Measurements from ENCODE around the gene DCST2.

The DCST2 gene

DNA sequence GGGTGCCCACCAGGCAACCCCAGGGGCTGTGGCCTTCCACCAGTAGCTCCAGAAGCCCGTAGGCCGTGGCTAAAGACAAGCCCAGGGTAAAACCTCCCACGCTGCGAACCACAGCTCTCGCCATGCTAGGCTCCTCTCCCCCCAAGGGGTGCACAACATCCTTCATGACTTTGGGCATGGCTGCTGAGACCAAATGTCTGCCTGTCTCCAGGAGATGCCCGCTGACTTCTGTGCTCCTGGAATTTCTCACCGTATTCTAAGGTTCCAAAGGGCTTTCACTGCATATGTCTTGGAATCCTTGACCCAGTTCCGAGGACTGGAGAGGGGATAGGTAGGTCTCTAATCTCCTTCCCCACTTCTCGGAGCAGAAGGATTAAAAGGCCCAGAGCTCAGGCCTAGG lies at the start of gene DCST2, which contains the start of gene DCST1:
Gene DCST2, minus strand, starts transcription at position 258 of the 400 bp plus-strand sequence. Its CDS starts 80 bp downstream, at position 178.
Gene DCST1, plus strand, starts transcription at position 301 of the 400 bp plus-strand sequence. CDS start 213 bp downstream, outside the sequence.
- no peak for DNase-seq

- DNase-seq = no peak
Observed at GRCh38 chr1:155083052-155083541, 49.5 kb upstream of the DCST2 start.

DNA sequence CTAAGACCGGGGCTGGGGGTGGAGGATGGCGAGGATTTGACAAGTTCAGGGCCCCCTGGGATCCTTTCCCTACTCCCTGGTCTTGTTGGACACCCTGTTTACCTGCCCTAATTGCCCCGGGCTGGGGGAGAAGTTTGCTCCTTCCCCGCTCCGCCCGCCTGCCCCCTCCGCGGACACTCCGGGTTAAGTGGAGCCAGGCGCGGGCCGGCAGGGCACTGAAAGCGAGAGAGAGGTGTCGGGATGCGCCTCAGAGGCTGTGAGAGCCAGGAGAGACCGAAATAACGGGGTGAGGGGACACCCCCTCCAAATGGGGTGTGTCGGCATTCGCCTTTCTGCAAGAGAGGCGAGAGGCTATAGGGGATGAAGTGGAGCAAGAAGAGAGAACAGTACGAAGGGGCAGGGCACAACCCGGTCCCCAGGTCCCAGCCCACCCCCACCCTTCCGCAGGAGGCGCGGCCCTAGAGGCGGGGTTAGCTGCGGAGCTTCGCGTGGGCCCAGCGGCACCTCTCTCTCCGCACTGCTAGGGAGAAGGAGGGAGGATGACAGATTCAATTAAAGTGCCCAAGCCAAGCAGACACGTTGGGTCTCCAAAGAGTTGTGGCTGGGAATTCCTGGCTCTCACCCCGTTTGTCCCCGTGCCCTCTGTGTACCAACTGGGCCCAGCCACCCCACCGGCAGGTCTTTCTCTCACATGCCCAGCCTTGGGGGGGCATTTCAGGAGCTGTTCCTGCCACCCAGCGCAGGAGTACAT lies 48.9 kb upstream of the DCST2 start:
- no peak for DNase-seq

DNA sequence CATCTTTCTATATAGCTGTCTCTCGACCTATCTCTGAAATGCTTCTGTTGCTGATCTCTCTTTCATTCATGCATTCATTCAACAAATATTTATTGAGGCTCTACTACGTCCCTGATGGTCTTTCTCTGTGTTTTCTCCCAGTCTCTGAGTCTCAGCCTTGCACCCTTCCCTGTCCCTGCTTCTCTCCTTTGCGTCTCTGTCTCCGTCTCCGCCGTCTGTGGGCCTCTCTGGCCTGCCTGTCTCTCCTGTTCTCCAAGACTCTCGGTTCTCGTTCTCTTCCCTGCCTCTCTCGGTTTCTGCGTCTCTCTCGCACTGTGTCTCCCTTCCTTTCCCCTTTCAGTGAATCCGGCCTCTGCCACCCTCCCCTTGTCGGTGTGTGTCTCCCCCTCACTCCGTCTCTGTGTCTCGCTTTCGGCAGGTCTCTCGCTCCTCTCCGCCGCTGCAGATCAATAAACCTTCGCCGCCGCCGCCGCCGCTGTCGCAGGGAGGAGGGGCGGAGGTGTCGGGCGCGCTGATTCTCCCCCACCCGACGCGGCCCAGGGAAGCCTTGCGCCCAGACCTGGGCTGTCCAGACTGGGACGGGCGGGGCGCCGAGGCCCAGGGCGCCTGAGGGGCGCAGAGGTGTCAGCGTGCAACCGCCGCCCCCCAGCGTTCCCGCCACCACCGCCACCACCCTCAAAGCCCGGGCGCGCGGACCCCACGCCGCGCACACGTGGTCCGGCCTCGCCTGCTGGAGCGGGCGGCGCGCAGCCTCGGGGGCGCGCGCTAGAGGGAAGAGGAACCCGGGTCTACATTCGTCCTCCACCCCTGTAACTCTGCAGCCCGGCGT lies 48.1 kb upstream of the DCST2 start:
- DNase-seq = no peak

- DNase-seq = peak; percentile 90
Observed at GRCh38 chr1:155080312-155081228, 47.0 kb upstream of the DCST2 start.

DNA sequence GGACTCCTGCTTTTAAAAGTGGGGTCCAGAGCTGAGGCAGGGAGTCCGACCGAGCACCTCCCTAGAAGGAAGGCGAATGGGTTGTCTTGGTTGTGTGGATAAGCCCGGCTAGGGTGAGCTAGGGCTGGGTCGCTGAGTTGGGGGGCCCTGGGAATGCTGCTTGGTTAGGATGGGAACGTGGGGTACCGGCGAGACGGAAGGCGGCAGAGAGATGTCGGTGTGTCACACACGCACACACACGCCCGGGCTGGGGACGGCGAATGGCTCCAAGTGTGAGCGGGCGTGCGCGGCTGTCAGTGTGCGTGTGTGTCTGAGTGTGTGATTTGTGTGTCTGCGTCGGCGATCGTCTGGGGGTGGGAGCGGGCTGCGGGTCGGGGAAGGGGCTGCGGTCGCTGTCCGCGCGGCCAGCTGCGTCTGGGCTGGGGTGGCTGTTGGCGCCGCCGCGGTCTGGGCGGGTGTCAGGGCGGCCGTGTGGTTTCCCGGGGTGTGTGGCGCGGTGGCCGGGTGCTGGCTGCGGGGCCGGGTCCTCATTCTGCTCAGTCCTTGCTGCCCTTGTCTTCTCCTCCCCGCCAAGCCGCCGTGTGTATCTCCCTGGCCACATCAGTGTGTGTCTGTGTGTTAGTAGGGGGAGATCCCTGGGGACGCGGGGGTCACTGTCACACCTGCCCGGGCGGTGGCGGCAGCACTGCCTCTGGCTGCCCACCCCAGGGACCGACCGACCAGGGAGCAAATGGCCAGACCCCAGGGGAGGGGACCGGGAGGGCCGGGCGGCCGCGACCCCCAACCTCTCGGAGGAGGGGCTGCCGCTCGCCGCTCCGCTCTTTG lies 46.1 kb upstream of the DCST2 start:
- DNase-seq = no peak

GRCh38 chr1:155079210-155079486 lies 45.6 kb upstream of the DCST2 start:
- no peak for DNase-seq

DNA sequence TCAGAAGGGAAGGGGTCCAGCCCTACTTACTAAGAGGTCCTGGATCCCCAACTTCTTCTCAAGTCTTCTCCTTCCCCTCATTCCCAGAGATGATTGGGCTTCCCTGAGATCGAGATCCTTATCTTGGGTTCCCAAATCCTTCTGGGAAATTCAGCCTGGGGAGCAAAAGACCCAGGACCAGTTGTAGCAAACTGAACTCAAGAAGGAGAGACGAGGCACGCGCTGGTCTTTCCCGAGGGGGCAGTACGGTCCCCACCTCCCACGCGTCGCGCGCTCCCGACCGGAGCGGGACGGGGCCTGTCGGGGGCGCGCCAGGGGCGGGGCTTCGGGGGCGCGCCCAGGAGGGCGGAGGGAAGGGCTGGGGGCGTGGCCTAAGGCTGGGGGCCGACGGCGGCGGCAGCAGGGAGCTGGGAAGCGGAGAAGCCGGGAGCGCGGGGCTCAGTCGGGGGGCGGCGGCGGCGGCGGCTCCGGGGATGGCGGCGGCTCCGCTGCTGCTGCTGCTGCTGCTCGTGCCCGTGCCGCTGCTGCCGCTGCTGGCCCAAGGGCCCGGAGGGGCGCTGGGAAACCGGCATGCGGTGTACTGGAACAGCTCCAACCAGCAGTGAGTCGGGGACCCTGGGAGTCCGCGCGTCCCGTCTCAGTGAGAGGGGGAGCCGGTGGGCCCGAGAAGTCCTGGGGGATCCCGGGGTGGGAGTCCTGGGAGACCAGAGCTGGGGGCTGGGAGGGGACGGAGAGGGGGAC lies 45.1 kb upstream of the DCST2 start, which contains the start of gene EFNA3:
Gene EFNA3, plus strand, starts transcription at position 369 of the 741 bp plus-strand sequence. Its CDS starts 105 bp downstream, at position 474.
- peak; percentile 64 for DNase-seq

DNA sequence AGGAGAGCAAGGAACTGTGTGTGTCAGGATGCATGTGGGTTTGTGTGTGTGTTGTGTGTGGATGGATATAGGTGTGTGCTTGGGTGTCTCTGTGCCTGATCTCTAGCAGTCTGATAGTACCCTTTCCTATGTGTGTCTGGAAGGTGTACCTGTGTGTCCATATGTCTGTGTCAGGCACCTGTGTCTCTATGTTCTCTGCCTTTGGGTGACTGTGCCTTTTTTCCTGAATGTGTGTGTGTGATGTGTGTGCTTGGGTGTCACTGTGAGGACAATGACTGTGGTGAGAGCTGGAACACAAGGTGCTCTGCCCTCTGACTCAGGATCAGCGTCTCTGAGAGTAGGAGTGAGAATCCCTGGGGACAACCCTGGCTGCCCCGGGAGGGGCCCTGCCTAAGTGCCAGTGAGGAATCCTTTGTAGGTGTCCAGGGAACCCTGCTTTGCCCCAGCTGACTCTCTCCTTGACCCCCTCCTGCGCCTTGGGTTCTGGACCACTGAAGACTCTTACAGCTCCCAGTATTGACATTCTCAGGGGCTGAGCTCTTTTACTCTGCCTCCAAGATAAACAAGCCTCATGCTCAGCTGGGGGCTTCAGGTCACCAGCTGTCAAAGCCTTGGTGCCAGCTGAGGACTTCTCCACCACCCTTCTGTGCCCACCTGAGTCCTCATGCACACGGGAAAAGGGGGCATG lies 44.3 kb upstream of the DCST2 start:
- DNase-seq = no peak

- DNase-seq = no peak
Observed at GRCh38 chr1:155077346-155077745, 43.8 kb upstream of the DCST2 start.

GRCh38 chr1:155076371-155076770 lies 42.8 kb upstream of the DCST2 start:
- no peak for DNase-seq

GRCh38 chr1:155075535-155075934 lies 42.0 kb upstream of the DCST2 start:
- DNase-seq = no peak

DNA sequence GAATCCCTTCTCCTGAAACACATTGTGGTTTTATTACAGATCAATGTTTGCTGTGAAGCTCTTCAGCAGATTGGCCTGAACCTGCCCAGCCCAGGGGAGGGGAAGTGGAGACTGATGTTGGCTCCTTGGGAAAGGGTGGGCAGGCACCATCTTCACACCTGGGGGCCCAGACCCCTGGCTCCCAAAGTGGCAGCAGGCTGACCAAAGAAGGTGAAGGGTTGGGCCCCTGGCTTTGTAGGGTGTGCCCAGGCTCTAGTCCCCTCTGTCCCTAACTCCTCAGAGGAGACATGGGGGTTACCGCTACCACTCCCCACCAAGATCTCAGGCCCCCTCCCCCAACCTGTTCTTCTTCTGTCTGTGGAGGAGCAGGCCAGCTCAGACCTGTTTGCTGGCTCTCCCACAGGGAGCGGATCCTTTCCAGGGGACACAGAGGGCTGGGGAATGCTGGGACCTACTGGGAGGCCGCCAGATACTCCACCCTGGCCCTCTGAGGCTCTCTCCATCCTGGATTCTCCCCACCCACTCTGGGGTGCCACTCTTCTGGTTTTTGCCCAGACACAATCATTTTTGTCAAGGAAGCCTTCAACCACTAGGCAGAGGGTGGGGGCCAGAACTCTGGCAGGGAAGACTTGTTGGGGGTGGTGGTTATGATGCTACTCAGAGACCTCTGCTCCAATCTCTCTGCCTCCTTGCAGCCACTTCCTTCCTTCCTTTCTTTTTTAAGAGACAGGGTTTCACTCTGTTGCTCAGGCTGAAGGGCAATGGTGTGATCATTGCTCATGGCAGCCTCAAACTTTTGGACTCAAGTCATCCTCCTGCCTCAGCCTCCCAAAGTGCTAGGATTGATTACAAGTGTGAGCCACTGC lies 40.0 kb upstream of the DCST2 start:
- no peak for DNase-seq

DNA sequence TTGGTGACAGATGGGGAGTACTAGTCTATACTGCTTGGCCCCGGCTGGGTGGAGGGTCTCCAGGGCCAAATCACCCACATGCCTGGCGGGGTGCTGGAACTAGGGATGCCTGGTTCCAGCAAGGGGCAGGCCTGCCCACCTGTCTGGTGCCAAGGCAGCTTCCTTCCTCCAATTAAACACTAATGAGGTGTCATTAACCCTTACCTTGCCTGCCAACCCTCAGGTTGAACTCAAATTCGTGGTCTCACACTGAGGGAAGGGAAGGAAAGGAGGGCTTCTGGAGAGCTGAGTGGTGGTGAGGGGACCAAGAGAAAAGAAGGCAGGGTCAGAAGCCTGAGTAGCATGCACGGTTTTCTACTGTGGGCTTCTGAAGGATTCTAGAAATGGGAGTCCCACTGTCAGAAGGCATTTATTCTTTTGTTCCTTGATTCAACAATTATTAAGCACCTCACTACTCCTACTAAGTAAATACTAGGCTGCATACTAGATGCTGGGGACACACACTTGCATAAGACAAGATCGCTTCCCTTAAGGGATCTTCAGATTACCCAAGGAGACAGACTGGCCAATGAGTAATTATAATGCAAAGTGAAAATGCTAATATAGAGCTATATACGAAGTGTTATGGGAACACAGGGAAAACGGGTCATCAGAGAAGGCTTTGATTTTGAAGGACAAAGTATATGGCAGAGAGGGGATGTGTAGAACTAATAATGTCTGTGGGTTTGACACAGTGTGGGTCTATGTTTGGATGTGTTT lies 39.1 kb upstream of the DCST2 start:
- DNase-seq = no peak

- no peak for DNase-seq
Observed at GRCh38 chr1:155071701-155072100, 38.1 kb upstream of the DCST2 start.

DNA sequence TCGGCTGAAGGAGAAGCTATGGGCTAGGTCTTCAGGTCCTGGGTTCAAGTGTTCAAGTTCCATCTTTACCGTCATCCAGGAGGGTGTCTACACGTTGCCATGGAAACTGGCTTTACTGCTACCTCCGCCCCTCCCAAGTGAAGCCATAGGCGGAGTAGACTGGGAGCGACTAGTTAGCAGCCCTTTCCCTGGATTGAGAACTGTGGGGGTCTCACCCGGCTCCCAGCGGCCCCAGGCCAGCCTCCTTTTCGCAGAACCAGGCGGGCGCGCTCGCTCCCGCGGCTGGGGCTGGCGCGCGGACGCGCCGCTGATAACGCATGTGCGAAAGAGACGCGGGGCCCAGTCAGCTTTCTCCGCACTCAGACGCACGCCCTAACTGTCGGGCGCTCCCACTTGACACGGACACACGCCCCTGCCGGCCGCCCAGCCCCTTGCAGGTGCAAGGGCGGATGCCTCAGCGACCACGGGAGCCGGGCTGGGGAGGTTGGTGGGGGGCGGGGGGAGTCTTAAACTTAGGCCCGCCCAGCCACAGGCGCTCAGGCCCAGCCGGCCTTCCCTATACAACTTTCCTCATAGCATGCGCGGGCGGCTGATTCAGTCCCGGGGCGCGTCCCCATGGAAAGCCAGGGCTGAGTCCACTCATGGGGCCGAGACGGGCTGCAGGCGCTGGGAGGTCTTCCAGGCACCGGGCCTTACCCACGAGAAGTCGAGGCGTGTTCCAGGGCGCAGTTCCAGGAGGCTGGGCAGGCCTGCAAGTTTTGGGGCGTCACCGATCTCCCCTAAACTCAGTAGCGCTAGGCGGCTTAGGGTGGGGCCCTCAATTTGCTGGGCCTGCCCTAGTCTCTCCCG lies 37.4 kb upstream of the DCST2 start:
- DNase-seq = no peak

GRCh38 chr1:155070158-155070621 lies 36.6 kb upstream of the DCST2 start:
- no peak for DNase-seq
